Measurements from ENCODE around the gene CACNA1B. TPM values are rescaled to one million over a fixed set of nuclear protein-coding genes. Genes with fewer than 3 reads are reported as not detected.
"Not testable (repeated sequence)": the region's sequence is repeated elsewhere in the genome, so short reads cannot be mapped to it uniquely, and the experiment has no call there.

CACNA1B gene
- total RNA-seq, 1 experiment from 2014 or later = 0.08 TPM

DNA sequence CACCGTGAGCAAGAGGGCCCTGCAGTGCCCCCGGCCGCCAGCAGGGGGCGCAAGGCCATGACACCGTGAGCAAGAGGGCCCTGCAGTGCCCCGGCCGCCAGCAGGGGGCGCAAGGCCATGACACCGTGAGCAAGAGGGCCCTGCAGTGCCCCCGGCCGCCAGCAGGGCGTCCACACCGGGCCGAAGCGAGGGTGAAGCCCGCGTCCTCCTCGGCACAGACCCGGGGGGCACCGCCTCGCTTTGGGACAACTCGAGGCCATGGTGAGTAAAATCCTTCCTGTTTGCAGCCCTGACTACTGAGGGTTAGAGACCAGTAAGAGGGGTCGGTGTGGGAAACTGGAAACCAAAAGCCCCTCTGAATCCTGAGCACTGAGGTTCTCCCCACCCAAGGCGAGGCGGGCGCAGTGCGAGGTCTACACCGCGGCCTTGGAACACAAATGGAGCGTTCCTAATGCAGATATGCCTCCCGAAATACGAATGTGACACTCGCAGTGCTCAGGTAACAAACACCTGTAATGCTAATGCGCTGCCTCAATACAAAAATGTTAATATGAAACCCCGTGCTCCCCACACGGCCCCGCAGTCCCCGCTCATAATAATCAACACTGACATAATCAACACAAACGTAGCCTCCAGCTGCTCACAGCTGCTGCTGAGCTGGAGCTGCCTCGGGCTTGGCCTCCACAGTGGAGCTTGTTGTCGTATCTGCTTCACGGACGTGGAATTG, 249.4 kb downstream of the CACNA1B start:
- DNase-seq (ENCODE audit: low read depth) = not testable (repeated sequence)

DNA sequence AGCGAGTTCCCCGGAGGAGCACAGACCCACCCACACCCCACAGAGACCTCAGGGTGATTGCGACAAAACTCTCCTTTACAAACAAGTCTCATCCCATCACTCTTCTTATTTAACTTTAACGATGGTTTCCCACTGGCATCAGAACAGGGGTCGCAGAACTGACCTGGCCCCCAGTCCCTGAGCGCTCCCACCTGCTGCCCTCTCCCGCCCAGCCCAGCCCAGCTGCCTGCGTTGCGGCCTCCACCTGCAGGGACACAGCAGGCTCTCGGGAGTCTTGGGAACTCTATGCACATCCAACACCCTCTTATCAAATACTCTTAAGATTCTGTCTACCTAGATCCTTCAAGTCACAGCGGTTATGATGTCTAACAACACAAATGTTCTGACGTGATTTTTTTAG, 250.4 kb downstream of the CACNA1B start:
- not testable (repeated sequence) for DNase-seq (ENCODE audit: low read depth)

DNA sequence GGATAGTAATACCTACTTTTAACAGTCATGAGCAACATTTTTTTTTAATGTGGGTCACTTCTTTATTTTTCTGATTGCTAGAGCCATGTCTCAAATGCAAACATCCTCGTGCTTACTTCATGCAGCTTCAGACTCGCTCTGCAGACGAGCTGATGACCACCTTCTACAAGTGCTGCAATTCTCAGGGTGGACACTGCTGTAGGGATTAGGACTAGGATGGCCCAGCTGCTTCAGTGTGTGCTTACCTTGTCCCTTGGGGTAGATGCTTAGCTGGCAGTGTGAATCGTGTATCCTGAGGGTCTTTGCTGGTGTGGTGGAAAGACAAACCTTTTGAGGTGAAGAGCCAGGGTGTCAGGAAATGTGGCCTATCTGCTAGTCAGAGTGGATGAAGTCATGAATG, 251.7 kb downstream of the CACNA1B start:
- not testable (repeated sequence) for DNase-seq (ENCODE audit: low read depth)

DNA sequence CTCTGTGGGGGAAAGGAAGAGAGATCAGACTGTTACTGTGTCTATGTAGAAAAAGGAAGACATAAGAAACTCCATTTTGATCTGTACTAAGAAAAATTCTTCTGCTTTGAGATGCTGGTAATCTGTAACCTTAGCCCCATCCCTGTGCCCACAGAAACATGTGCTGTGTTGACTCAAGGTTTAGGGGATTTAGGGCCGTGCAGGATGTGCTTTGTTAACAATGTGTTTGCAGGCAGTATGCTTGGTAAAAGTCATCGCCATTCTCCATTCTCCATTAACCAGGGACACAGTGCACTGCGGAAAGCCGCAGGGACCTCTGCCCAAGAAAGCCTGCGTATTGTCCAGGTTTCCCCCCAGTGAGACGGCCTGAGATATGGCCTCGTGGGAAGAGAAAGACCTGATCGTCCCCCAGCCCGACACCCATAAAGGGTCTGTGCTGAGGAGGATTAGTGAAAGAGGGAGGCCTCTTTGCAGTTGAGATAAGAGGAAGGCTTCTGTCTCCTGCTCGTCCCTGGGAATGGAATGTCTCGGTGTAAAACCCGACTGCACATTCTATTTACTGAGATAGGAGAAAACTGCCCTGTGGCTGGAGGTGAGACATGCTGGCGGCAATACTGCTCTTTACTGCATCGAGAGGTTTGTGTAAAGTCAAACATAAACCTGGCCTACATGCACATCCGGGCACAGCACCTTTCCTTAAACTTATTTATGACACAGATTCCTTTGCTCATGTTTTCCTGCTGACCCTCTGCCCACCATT, 255.5 kb downstream of the CACNA1B start:
- not testable (repeated sequence) for DNase-seq (ENCODE audit: low read depth)

DNA sequence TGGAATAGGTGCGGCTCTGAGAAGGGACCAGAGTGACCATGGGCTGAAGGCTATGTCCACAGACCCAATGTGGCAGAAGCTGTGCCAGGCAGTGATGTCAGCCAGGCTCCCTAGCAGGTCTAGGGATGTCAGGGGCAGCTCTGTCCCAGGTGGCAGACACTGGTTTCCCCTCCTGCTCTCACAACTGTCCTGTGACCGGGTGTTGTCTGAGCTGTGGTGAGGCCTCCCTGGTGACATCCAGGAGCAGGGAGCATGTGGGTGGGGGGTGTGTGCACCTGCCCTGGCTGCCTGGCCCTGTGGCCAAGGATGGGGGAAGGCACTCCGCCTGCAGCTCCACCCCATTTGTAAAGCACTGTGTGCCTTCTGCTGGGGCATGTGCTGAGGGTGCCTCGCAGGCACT, 257.0 kb downstream of the CACNA1B start:
- not testable (repeated sequence) for DNase-seq (ENCODE audit: low read depth)

DNA sequence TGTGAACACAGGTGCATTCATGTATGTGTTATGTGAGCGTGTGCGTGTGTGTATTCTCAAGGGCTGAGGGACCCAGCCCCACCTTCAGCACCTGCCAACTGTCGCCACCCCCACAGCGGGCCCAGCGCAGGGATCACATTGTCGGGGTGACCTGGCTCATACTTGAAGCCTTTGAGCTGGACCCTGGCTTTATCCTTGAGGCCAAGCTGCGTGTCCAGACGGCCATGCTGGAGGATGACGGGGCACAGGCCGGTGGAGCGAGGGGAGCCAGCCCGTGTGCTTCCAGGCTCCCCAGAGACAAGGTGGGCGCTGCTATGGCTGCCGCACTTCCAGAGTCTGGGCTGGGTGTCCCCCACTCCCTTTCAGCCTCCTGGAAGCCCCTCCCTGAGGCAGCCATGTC, 261.5 kb downstream of the CACNA1B start:
- not testable (repeated sequence) for DNase-seq (ENCODE audit: low read depth)

DNA sequence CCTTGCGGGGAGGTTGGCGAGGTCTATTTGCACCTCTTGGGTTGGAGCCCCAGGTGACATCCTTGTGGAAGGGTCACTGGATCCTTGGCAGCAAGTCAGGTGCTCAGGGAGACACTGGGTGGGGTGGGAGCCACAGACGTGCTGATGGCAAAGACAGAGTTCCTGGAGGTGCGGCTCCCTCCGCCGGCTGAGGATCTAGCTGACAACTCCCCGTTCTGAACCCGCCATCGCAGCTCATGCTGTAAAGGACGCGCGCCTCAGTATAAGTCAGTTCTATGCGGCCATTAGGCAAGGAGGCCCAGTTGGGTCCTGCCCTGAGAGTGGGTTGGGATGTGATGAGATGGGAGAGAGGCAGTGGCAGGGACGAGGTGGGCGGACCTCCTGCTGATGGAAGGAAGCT, 263.4 kb downstream of the CACNA1B start:
- DNase-seq (ENCODE audit: low read depth) = not testable (repeated sequence)

DNA sequence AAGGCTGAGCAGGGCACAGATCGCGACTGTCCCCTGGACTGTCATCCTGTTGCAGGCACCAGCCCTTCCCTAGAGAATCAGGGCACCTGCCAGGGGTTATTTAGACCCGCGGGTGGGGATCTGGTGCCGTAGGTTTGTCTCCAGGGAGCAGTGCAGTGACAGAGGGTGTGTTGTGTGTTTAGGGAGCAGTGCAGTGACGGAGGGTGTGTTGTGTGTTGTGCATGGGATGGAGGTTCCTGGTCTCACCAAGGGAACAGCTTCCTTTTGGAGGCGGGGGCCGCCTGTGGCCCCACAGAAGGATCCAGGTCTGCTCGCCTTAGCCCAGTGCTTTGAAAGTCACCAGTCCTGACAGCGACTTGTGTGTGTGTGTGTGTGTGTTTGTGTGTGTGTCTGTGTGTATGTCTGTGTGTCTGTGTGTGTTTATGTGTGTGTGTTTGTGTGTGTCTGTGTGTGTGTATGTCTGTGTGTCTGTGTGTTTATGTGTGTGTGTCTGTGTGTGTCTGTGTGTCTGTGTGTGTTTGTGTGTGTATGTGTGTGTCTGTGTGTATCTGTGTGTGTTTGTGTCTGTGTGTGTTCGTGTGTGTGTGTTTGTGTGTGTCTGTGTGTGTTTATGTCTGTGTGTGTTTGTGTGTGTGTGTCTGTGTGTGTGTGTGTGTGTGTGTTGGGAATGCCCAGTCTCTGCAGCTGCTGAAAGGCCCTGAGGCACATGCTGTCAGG, 265.1 kb downstream of the CACNA1B start:
- not testable (repeated sequence) for DNase-seq (ENCODE audit: low read depth)

DNA sequence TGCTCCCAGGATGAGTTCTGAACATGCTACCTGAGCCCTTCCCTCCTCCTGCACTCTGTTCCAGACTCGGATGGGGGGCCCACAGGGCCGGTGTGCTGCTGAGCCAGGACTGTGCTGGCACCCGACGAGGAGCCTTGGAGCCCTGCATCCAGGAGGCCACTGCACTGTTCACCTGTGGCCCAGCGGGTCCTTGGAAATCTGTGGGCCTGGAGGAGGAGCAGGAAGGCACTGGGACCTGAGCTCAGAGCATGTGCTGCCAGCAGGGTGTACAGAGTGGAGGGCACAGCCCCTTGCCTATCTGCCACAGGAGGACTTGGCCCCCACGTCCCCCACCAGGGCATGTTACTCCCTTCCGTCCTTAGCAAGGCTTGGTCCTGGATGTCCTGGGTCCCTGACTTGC, 265.9 kb downstream of the CACNA1B start:
- DNase-seq (ENCODE audit: low read depth) = not testable (repeated sequence)

DNA sequence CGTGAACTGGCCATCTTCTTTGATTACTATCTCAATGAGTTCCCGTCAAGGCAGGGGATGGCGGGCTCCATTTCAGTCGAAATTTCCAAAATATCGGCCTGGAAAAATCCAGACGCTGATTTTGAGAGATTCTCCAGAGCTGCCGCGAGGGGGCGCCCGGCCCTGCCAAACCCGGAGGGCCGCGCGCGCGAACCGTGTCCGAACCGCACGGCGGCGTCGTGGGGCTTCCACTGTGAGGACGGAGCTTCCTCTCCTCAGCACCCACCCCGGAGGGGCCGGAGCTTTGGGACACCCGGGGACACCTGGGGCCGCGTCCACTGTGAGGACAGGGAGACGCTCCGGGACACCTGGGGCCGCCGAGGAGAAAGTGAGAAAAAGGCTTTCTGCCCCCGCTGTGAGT, 270.0 kb downstream of the CACNA1B start:
- DNase-seq (ENCODE audit: low read depth) = not testable (repeated sequence)

DNA sequence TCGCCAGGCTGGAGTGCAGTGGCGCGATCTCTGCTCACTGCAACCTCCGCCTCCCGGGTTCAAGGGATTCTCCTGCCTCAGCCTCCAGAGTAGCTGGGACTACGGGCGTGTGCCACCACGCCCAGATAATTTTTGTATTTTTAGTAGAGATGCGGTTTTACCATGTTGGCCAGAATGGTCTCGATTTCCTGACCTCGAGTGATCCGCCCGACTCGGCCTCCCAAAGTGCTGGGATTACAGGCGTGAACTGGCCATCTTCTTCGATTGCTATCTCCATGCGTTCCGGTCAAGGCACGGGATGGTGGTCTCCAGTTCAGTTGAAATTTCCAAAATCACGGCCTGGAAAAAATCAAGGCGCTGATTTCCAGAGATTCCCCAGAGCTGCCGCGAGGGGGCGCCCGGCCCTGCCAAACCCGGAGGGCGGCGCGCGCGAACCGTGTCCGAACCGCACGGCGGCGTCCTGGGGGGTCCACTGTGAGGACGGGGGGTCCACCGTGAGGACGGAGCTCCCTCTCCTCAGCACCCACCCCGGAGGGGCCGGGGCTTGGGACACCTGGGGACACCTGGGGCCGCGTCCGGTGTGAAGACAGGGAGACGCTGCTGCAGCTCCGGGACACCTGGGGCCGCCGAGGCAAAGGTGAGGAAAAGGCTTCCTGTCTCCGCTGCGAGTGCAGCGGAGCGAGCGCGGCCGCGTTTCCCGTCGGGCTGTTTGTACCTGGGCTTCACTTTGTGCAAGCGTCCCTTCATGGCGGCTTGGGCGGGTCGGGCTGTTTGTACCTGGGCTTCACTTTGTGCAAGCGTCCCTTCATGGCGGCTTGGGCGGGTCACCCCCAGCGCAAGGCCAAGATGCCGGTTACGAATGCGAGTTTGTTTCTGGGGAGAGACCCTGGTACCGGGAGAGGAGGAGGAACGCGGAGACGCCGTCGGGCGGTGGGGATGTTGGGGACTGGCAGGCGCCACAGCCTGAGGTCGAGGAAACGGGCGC, 272.4 kb downstream of the CACNA1B start:
- not testable (repeated sequence) for DNase-seq (ENCODE audit: low read depth)

DNA sequence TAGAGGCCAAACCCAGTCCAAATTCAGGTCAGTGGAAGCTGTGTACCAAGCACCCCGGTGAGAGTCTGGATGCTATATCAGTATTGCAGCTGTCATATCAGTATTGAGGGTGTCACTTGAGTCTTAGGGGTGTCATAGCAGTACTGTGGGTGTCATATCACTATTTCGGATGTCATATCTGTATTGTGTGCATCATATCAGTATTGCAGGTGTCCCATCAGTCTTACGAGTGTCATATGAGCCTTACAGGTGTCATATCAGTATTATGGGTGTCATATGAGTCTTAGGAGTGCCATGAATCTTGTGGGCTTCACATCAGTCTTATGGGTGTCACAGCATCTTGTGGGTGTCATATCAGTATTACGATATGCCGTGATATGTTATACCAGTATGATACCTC, 278.2 kb downstream of the CACNA1B start:
- DNase-seq (ENCODE audit: low read depth) = not testable (repeated sequence)

DNA sequence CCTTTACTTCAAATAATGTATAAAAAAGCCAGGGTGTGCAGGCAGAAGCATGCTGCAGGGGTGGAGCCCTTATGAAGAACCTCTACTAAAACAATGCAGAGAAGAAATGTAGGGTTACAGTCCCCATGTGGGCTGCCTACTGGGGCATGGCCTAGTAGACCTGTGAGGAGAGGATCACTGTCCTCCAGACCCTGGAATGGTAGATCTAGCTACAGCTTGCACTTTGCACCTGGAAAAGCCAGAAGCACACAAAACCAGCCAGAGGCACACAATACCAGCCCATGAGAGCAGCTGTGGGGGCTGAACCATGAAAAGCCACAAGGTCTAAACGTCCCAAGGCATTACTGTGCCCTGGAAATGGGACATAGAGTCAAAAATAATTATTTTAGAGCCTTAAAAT, 289.2 kb downstream of the CACNA1B start:
- DNase-seq (ENCODE audit: low read depth) = not testable (repeated sequence)

Small RNAs within 50 kb of the gene (small RNA-seq; reads per million reads assigned to genes)
- gene AL591424.2 = not detected
- gene MIR602 = not detected

Data from HT1080 (cell line).